Heart left ventricle (tissue), 13 donors: ENCODE data around the gene CUX1.

Source experiments
- CTCF ChIP-seq, 12 donors: fragments of 200-600 bp; sonication (generic) in 4 of 12; IDR thresholded peaks; one replicate each; pipeline versions ENCODE4 v1.5.0 to v1.8.0; 2018 to 2022; ENCODE audit warnings: antibody characterized with exemption in 12 of 12, mild to moderate bottlenecking in 5 of 12
- POLR2A ChIP-seq, 2 donors: fragments of 450-650 bp; IDR thresholded peaks; one replicate each; pipeline ENCODE4 v1.6.1; 2017; ENCODE audit warnings: antibody characterized with exemption in 2 of 2, mild to moderate bottlenecking in 2 of 2, moderate library complexity in 2 of 2
- donor health status: ischemic (EF 13 %, LVEDD 7.1; RV severe dilation, severe dysfunction).
- donor health status: DM: no; HTN: yes; CAD: no.
- donor health status: DM: no; HTN: no; CAD: no.
- donor health status: ischemic (EF 25% LVEDD 6.9; RV normal size, moderate dysfunction).
- donor health status: ischemic (EF 25% LVEDD 5.7; RV mildly dilated, moderate dysfunction).
- donor health status: ischemic (EF 35%, LVEDD 5.7; RV mildly dilated, moderate dysfunction).
- donor health status: nonischemic (EF 11% LVEDD 7.7; RV severe dilation, severe dysfunction).
- donor health status: DM: yes; HTN: yes; CAD: no.
- donor health status: PGD.
- donor health status: ischemic (EF 29% LVEDD 5.4; RV normal size, mild dysfunction).
- donor health status: nonischemic (EF 23%, LVEDD 6.1; RV moderate dilation, normal function).

DNA sequence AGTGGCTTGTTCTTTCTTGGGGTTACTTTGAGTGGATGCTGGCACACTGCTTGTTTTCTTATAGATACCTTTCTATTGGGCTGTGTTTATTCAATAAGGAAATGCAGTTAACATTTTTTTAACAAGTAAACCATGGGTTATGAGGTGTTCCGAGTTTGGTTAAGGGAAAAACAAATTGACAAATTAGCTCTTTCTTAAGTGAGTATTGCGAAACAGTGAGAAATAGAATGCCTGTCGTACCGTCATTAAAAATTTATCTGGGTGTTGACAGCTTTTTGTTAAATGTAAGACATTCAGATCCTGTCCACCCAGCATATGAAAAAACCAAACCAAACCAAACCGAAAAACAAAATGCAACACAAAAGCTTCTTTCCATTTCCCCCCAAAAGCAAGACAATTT lies 6.2 kb downstream of the CUX1 start:
- TF ChIP-seq CTCF (IDR thresholded peaks at IDR 0.05): no peak
- no peak for TF ChIP-seq POLR2A (IDR thresholded peaks at IDR 0.05)
